Placental pericyte (primary cell): ENCODE results near the gene NAA60. TPM values are rescaled to one million over a fixed set of nuclear protein-coding genes. Genes with fewer than 3 reads are reported as not detected.

Experiments
- small RNA-seq: library from RNA; depleted of rRNA; stranded (forward); fragments of <200 nt; gene quantifications from one replicate; pipeline ENCODE3, GENCODE V24; 2012; ENCODE audit warnings: low replicate concordance
- total RNA-seq: library from RNA; depleted of rRNA; stranded (reverse); fragments of >200 nt; gene quantifications from 2 replicates; pipeline ENCODE4 v1.2.3, GENCODE V29; 2012

The NAA60 gene
- 15.5 and 17.3 TPM in 2 replicates for total RNA-seq

DNA sequence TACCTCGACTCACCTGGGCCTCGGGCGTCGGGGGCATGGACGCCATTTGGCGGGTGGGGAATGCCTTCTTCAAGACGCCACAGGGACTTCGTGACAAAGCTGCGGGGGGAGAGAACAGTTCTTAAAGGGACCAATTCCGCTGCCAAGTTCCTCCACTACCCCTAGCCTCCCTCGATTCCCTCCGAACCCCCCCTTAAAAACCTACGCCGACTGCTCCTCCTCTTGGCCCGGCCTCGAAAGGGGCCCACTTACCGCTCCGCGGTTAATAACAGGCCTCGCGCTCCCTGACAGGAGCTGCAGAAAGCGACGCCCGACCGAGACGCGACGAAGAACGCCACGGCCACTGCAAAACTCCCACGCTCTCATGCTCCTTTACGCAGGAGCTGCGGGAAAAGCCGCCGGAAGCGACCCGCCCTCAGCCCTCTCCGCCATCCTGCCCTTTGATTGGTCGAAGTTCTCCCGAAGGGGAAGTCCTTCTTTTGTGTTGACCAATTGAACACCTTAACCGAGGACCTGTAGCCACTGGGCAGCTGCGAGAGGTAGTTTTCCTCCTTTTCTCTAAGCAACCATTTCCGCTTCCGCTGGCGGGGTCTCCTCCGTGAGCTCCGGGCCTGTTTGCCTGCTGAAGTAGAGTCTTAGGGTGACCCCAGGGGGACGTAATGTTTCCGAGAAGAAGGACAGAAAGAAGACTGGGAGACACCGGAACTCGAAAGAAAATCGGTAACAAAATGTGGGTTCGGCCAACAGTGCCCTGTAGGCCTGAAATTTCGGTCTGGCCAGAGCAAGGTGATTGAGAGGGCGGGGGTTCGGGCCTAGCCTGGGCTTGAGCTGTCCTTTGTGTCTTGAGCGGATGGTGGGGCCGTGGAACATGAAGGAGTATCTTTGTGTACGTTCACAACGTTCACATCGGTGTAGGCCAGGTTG lies at the start of gene NAA60, which contains the start of gene ZNF597:
TSS of gene NAA60 (plus strand) at position 573 of the 924 bp plus-strand sequence. CDS start 32,548 bp downstream, outside the sequence.
TSS of gene ZNF597 (minus strand) at position 397 of the 924 bp plus-strand sequence. CDS start at position 46, 351 bp downstream.

DNA sequence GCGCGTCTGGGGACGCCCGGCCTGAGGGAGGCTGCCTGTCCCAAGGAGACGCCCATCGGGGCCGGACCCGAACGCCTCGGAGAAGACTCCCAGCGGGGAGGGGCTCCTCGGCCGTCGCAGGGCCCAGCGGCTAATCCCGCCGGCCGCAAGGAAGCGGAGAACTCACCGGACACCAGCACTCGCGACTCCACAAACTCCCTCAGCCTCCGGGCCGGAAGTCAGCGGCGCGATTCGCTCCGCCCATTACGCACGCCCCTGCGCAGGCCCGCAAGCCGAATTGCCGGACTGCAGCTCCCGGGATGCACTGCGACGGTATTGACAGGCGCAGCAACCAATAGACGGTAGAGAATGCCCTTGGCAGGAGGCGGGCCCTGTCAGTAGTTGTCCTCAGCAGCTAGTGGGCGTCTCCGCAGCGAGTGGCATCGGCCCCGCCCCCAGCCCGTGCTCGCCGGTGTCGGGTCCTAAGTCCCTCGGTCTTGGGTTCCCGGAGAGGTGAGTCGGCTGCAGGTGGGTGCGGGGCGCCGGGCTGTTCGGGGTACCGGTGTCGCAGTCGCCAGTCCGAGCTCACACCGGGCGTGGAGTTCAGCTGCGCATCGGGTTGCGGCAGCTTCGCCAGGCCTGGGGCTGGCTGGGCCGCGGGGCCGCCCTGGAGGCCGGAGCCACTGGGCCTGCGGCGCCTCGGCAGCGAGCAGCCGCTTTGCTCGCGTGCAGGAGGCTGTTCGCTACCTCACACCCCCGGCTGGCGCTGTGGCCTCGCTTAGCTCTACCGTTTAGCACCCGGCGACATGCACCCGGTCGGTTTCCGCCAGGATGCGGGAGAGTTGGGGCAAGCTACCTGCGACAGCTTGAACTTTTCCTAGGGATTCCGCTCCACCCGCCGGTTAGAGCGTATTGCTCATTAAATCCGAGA lies 42.4 kb upstream of the NAA60 start, which contains the start of the genes ZNF174 and ZSCAN32:
TSS of gene ZNF174 (plus strand) at position 437 of the 910 bp plus-strand sequence. CDS start 790 bp downstream, outside the sequence.
TSS of gene ZSCAN32 (minus strand) at position 226 of the 910 bp plus-strand sequence. CDS start 3,447 bp downstream, outside the sequence.

DNA sequence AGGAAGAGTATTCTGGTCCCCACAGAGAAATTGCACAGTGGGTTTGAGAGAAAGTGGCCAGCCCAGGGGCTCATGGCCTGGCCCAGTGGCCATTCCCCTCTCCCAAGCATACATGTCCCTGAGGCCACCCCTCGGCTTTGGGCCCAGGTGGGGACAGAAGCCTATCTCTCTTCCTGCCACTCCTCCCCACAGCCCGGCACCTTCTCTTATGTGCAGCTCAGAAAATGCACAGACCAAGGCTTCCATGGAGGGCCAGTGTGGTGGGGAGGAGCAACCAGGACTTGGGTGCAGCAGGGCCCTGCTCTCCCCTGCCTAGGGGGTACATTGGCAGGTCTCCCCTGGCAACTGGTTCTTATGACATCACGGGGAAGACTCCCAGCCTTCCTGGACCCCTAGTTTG lies 51.7 kb downstream of the NAA60 start, which contains the start of gene C16orf90:
TSS of gene C16orf90 (minus strand) at position 314 of the 400 bp plus-strand sequence. CDS start at position 246, 68 bp downstream.

Small RNA genes within 50 kb of the gene (small RNA-seq; reads per million reads assigned to genes)
- not detected for gene MIR6126

Other genes starting within 250 kb of the NAA60 start
- gene ZNF200, start 208.5 kb upstream of the NAA60 start, total RNA-seq: 12.9 and 14.0 TPM in 2 replicates
- gene MEFV, start 187.0 kb upstream of the NAA60 start, total RNA-seq: not detected in 2 replicates
- gene ZNF263, start 160.2 kb upstream of the NAA60 start, total RNA-seq: 49.5 and 54.7 TPM in 2 replicates
- gene TIGD7, start 138.2 kb upstream of the NAA60 start, total RNA-seq: 2.4 and 3.6 TPM in 2 replicates
- gene ZNF75A, start 138.2 kb upstream of the NAA60 start, total RNA-seq: 22.3 and 28.1 TPM in 2 replicates
- gene OR2C1, start 87.8 kb upstream of the NAA60 start, total RNA-seq: 0.22 TPM in 1 of 2 replicates, not detected in the other
- gene ZSCAN32, start 42.7 kb upstream of the NAA60 start, total RNA-seq: 9.8 and 11.6 TPM in 2 replicates
- gene ZNF174, start 42.5 kb upstream of the NAA60 start, total RNA-seq: 5.0 and 9.3 TPM in 2 replicates
- gene ZNF597, start 176 bp upstream of the NAA60 start, total RNA-seq: 4.2 and 5.6 TPM in 2 replicates
- gene C16orf90, start 51.8 kb downstream of the NAA60 start, total RNA-seq: not detected in 2 replicates
- 11.0 and 20.8 TPM in 2 replicates for gene CLUAP1, start 57.3 kb downstream of the NAA60 start, total RNA-seq
- not detected in 2 replicates for gene NLRC3, start 133.7 kb downstream of the NAA60 start, total RNA-seq
- gene SLX4, start 167.9 kb downstream of the NAA60 start, total RNA-seq: 2.8 and 9.7 TPM in 2 replicates
- 15.8 and 17.5 TPM in 2 replicates for gene DNASE1, start 211.0 kb downstream of the NAA60 start, total RNA-seq